GM21528 (cell line): ENCODE data around the gene TBC1D17.
A peak's percentile ranks its signal among the peaks of the same experiment; 100 is the strongest.

Source experiments
- ATAC-seq: cut with Tn5 transposase; IDR thresholded peaks from one replicate; pipeline ENCODE4 v1.9.1; 2021; ENCODE audit warnings: mild to moderate bottlenecking, moderate library complexity; ENCODE audit not compliant: unreplicated experiment, low FRiP score

The TBC1D17 gene

GRCh38 chr19:49874503-49875157 is 2.9 kb upstream of the TBC1D17 start:
- no peak for ATAC-seq

GRCh38 chr19:49875177-49875576 is 2.3 kb upstream of the TBC1D17 start:
- no peak for ATAC-seq

- no peak for ATAC-seq
Measured at GRCh38 chr19:49875857-49876421, 1.6 kb upstream of the TBC1D17 start.

- peak; percentile 44 for ATAC-seq
Measured at GRCh38 chr19:49876422-49877019, 981 bp upstream of the TBC1D17 start.

- peak; percentile 46 for ATAC-seq
Measured at GRCh38 chr19:49877879-49878743, 609 bp downstream of the TBC1D17 start.

GRCh38 chr19:49878744-49879070 is 1.2 kb downstream of the TBC1D17 start:
- ATAC-seq: no peak

GRCh38 chr19:49879243-49879963 is 1.9 kb downstream of the TBC1D17 start:
- no peak for ATAC-seq

- no peak for ATAC-seq
Measured at GRCh38 chr19:49880162-49880869, 2.8 kb downstream of the TBC1D17 start.

GRCh38 chr19:49881186-49881585 is 3.7 kb downstream of the TBC1D17 start:
- ATAC-seq: no peak

GRCh38 chr19:49881672-49882394 is 4.3 kb downstream of the TBC1D17 start:
- no peak for ATAC-seq

GRCh38 chr19:49882643-49883042 is 5.1 kb downstream of the TBC1D17 start:
- no peak for ATAC-seq

- ATAC-seq: no peak
Measured at GRCh38 chr19:49883094-49883493, 5.6 kb downstream of the TBC1D17 start.

- no peak for ATAC-seq
Measured at GRCh38 chr19:49884109-49884508, 6.6 kb downstream of the TBC1D17 start.

- ATAC-seq: no peak
Measured at GRCh38 chr19:49884760-49885159, 7.3 kb downstream of the TBC1D17 start.

- no peak for ATAC-seq
Measured at GRCh38 chr19:49887037-49887664, 9.6 kb downstream of the TBC1D17 start.

- no peak for ATAC-seq
Measured at GRCh38 chr19:49887665-49888509, 10.4 kb downstream of the TBC1D17 start.

GRCh38 chr19:49888510-49888824 is 11.0 kb downstream of the TBC1D17 start:
- ATAC-seq: no peak

- no peak for ATAC-seq
Measured at GRCh38 chr19:49889038-49889686, 11.7 kb downstream of the TBC1D17 start.
